GM12878 (cell line): ENCODE measurements around the gene AP1S1. TPM values are rescaled to one million over a fixed set of nuclear protein-coding genes. Genes with fewer than 3 reads are reported as not detected.

Source experiments
- ATAC-seq: fragments of 200-7000 bp; cut with Tn5 transposase; 3 replicates; pipeline ENCODE4 v1.9.1; 2020; ENCODE audit warnings: mild to moderate bottlenecking, moderate library complexity
- BruUV-seq: library from RNA; stranded (reverse); fragments of 400-500 nt; replicated peaks from 2 replicates; lab custom pipeline; 2021; lab: Mats Ljungman, UMichigan
- CTCF ChIA-PET: fragments of 300-600 bp; sonication (Branson Sonifier 250); formaldehyde crosslinking; extraction: SDS; loops from one replicate; lab custom pipeline; 2021; ENCODE audit warnings: inconsistent platforms; lab: Yijun Ruan, JAX
- POLR2A ChIA-PET: fragments of 350-600 bp; formaldehyde crosslinking; extraction: SDS; loops from one replicate; lab custom pipeline; 2021; ENCODE audit warnings: inconsistent platforms; lab: Charles Lee
- RAD21 ChIA-PET: fragments of 300-600 bp; sonication (Branson Sonifier 250); formaldehyde crosslinking; loops from one replicate; lab custom pipeline; 2023; ENCODE audit warnings: antibody characterized with exemption; ENCODE audit not compliant: unreplicated experiment; lab: Charles Lee
- SMC1A ChIA-PET: fragments of 300-600 bp; sonication (Branson Sonifier 250); formaldehyde crosslinking; loops from one replicate; lab custom pipeline; 2023; ENCODE audit not compliant: unreplicated experiment, uncharacterized antibody; lab: Charles Lee
- DNase-seq: peaks from one replicate; pipeline ENCODE4 v3.0.0-alpha.2; 2011; ENCODE audit warnings: low read depth, low spot score
- FAIRE-seq: peaks from 3 replicates; lab custom pipeline; 2011; peaks lifted over from hg19 to GRCh38; lab: Jason Lieb, UNC
- H2AFZ ChIP-seq: 2 replicates; pipeline ENCODE4 v1.6.0; 2011; ENCODE audit warnings: low read depth, low read length, control low read depth; ENCODE audit not compliant: control insufficient read depth
- H3K27ac ChIP-seq: 2 replicates; pipeline ENCODE4 v1.5.1; 2011; ENCODE audit warnings: control low read depth; ENCODE audit not compliant: control insufficient read depth, insufficient read depth
- H3K27me3 ChIP-seq, 2 experiments: replicated peaks in 1 of 2; 2 replicates each; pipeline versions ENCODE4 v1.6.0 to v1.6.1; 2011; ENCODE audit warnings: low read length in 1 of 2; ENCODE audit not compliant: control insufficient read depth in 2 of 2, insufficient read depth in 2 of 2
- H3K36me3 ChIP-seq, 2 experiments: 2 replicates each; pipeline ENCODE4 v1.5.1; 2011; ENCODE audit warnings: low read length in 1 of 2; ENCODE audit not compliant: control insufficient read depth in 2 of 2, insufficient read depth in 2 of 2
- H3K4me1 ChIP-seq: 2 replicates; pipeline ENCODE4 v1.6.1; 2011; ENCODE audit warnings: mild to moderate bottlenecking, low read length, moderate library complexity, mixed read lengths; ENCODE audit not compliant: control insufficient read depth, insufficient read depth
- H3K4me2 ChIP-seq: 2 replicates; pipeline ENCODE4 v1.6.0; 2011; ENCODE audit warnings: control low read depth; ENCODE audit not compliant: control insufficient read depth, insufficient read depth
- H3K4me3 ChIP-seq: fragments of 200-600 bp; sonication (generic); 2 replicates; pipeline ENCODE4 v1.5.1; 2016
- H3K79me2 ChIP-seq: 2 replicates; pipeline ENCODE4 v1.6.0; 2011; ENCODE audit warnings: low read length; ENCODE audit not compliant: control insufficient read depth, insufficient read depth
- H3K9ac ChIP-seq: 2 replicates; pipeline ENCODE4 v1.8.0; 2011; ENCODE audit warnings: low read length, control low read depth, mixed read lengths; ENCODE audit not compliant: control insufficient read depth, insufficient read depth
- H3K9me3 ChIP-seq: replicated peaks from 3 replicates; pipeline ENCODE4 v1.5.1; 2011; ENCODE audit warnings: mild to moderate bottlenecking, low read length; ENCODE audit not compliant: control insufficient read depth, insufficient read depth
- H4K20me1 ChIP-seq: 2 replicates; pipeline ENCODE4 v1.6.0; 2011; ENCODE audit not compliant: control insufficient read depth, insufficient read depth
- ATF7 ChIP-seq: fragments of 450-650 bp; IDR thresholded peaks from 2 replicates; pipeline ENCODE4 v1.6.1; 2016; ENCODE audit warnings: low read depth, mild to moderate bottlenecking
- CREB1 ChIP-seq: IDR thresholded peaks from 2 replicates; pipeline ENCODE4 v1.6.1; 2012; ENCODE audit warnings: low read depth, mild to moderate bottlenecking, inconsistent platforms
- CUX1 ChIP-seq: IDR thresholded peaks from 2 replicates; pipeline ENCODE4 v1.6.1; 2012; ENCODE audit warnings: improper control_type of control experiment, low read depth, low read length; ENCODE audit not compliant: insufficient replicate concordance
- EED ChIP-seq: sonication (generic); IDR thresholded peaks from 2 replicates; pipeline ENCODE4 v1.6.1; 2016; ENCODE audit warnings: antibody characterized with exemption, low read depth
- EGR1 ChIP-seq, 2 experiments: IDR thresholded peaks; 1 replicate in 1 of 2; 2 replicates in 1 of 2; pipeline ENCODE4 v1.6.1; 2011 to 2012; ENCODE audit warnings: low read depth in 2 of 2, low read length in 2 of 2, borderline replicate concordance in 1 of 2, mild to moderate bottlenecking in 1 of 2, moderate library complexity in 1 of 2
- GATAD2B ChIP-seq: fragments of 450-650 bp; conservative IDR thresholded peaks from 2 replicates; pipeline ENCODE4 v1.6.1; 2017; ENCODE audit warnings: low read depth, mild to moderate bottlenecking, moderate library complexity
- HCFC1 ChIP-seq: fragments of 150-350 bp; IDR thresholded peaks from 2 replicates; pipeline ENCODE4 v1.6.1; 2014; ENCODE audit warnings: low read length
- HDGF ChIP-seq: fragments of 450-650 bp; IDR thresholded peaks from 2 replicates; pipeline ENCODE4 v1.6.1; 2016; ENCODE audit warnings: antibody characterized with exemption
- IKZF2 ChIP-seq, 2 experiments: fragments of 450-650 bp; IDR thresholded peaks; 2 replicates each; pipeline ENCODE4 v1.6.1; 2017; ENCODE audit warnings: mild to moderate bottlenecking in 2 of 2, moderate library complexity in 2 of 2
- SMARCA5 ChIP-seq: fragments of 450-650 bp; IDR thresholded peaks from 2 replicates; pipeline ENCODE4 v1.6.1; 2017; ENCODE audit warnings: mild to moderate bottlenecking
- SMC3 ChIP-seq: IDR thresholded peaks from 2 replicates; pipeline ENCODE4 v1.6.1; 2011; ENCODE audit warnings: low read length, improper control_type of control experiment, borderline replicate concordance
- TCF12 ChIP-seq: IDR thresholded peaks from 2 replicates; pipeline ENCODE4 v1.6.1; 2011; ENCODE audit warnings: low read depth, mild to moderate bottlenecking, low read length
- WGBS: methylation state at CpG from one replicate; pipeline ENCODE4 v1.1.6; 2016; ENCODE audit warnings: low lambda C conversion rate; ENCODE audit not compliant: insufficient replicate concordance, insufficient coverage; ENCODE audit errors: missing lambda C conversion rate; 5-methylcytosine and 5-hydroxymethylcytosine counted together
- in situ Hi-C: fragments of 300-500 bp; cut with MboI; formaldehyde crosslinking; loops from 9 replicates; pipeline ENCODE4 v1.14.3; 2018; ENCODE audit warnings: mixed read lengths
- intact Hi-C: fragments of 100-400 bp; cut with micrococcal nuclease; formaldehyde crosslinking; loops from one replicate; pipeline ENCODE4 v1.14.2; 2022; ENCODE audit not compliant: unreplicated experiment
- polyA plus RNA-seq, 11 experiments: library from polyadenylated mRNA; depleted of rRNA in 4 of 11; unstranded in 6 of 11; stranded (reverse) in 5 of 11; fragments of >200 nt; fragmentation: Nextera tagmentation in 4 of 11; fragmentation: Illumina TruSeq in 1 of 11; extraction: Ambion mirVana in 4 of 11; extraction: Trizol in 1 of 11; gene quantifications; 1 replicate in 1 of 11; 2 replicates in 10 of 11; pipeline versions ENCODE4 v1.2.1 to v1.2.3, GENCODE V29; 2011 to 2016; ENCODE audit warnings: inconsistent platforms in 2 of 11, missing spikeins in 2 of 11, low read depth in 1 of 11
- total RNA-seq, 4 experiments: library from RNA; depleted of rRNA in 3 of 4; stranded (reverse); fragments of >200 nt in 3 of 4; fragmentation: Illumina TruSeq in 1 of 4; extraction: Trizol in 1 of 4; gene quantifications; 2 replicates each; pipeline versions ENCODE4 v1.2.1 to v1.2.3, GENCODE V29; 2013 to 2021

Gene AP1S1
- total and polyA plus RNA-seq, 10 of the 15 experiments (the other 5 are each of a cell fraction or from before 2014, with no cell fraction given): 2.5 to 121 (median 54.9) TPM

DNA sequence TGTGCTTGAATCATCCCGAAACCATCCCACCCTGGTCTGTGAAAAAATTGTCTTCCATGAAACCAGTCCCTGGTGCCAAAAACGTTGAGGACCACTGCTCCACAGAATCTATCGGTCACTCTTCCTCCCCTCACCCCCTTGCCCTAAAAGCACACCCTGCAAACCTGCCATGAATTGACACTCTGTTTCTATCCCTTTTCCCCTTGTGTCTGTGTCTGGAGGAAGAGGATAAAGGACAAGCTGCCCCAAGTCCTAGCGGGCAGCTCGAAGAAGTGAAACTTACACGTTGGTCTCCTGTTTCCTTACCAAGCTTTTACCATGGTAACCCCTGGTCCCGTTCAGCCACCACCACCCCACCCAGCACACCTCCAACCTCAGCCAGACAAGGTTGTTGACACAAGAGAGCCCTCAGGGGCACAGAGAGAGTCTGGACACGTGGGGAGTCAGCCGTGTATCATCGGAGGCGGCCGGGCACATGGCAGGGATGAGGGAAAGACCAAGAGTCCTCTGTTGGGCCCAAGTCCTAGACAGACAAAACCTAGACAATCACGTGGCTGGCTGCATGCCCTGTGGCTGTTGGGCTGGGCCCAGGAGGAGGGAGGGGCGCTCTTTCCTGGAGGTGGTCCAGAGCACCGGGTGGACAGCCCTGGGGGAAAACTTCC is 28.2 kb upstream of the AP1S1 start (continued):
- no peak for TF ChIP-seq CUX1

DNA sequence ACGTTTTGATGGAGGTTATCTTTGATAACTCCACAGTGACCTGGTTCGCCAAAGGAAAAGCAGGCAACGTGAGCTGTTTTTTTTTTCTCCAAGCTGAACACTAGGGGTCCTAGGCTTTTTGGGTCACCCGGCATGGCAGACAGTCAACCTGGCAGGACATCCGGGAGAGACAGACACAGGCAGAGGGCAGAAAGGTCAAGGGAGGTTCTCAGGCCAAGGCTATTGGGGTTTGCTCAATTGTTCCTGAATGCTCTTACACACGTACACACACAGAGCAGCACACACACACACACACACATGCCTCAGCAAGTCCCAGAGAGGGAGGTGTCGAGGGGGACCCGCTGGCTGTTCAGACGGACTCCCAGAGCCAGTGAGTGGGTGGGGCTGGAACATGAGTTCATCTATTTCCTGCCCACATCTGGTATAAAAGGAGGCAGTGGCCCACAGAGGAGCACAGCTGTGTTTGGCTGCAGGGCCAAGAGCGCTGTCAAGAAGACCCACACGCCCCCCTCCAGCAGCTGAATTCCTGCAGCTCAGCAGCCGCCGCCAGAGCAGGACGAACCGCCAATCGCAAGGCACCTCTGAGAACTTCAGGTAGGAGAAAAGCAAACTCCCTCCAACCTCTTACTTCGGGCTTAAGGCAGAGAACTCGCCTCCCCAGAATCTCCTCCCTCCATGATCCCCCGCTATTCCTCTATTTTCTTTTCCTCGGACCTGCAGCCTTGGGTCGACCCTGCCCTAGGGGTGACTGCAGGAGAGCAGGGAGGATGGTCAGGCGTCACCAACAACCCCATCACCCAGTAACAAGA is 27.4 kb upstream of the AP1S1 start, which contains the start of gene SERPINE1:
Gene SERPINE1 (plus strand): TSS at position 454 of the 809 bp plus-strand sequence. CDS start 1,290 bp downstream, outside the sequence.
- Histone ChIP-seq H3K4me1 (peaks cover 25% of the 10 kb centered on the region), H2AFZ (peak within 1 kb of the TSS; percentile 51), H3K9me3 (no peaks in the 10 kb centered on the region), H4K20me1 (no peaks in the 10 kb centered on the region), H3K79me2 (no peaks in the 10 kb centered on the region), H3K9ac (no peak within 1 kb of the TSS), H3K4me2 (peak within 1 kb of the TSS; percentile 90), H3K4me3 (no peak within 1 kb of the TSS; the same call in 1 of the 2 replicates), H3K27ac (no peak within 1 kb of the TSS), H3K36me3 (no peaks in the 10 kb centered on the region), H3K27me3 (no peaks in the 10 kb centered on the region; a peak in 1 of 4 replicates)
- WGBS: 20% methylated on average over 22 of the region's 22 CpGs
- intact Hi-C loops: no loop called here
- RAD21 ChIA-PET: interaction anchor here (0.7 to 2.6 kb wide), 4 partner anchors 11 to 252 kb away, joined by 3 to 11 read pairs (median 6); partner anchors contain the start of genes SRRT and TRIM56
- no TSS peak for BruUV-seq
- CTCF ChIA-PET: interaction anchor here (0.6 to 4.0 kb wide), 13 partner anchors 8 to 156 kb away, joined by 3 to 31 read pairs (median 4); partner anchors contain the start of gene TRIM56
- FAIRE-seq (peak; percentile 54), ATAC-seq (peak; percentile 79), DNase-seq (peak; percentile 47)
- POLR2A ChIA-PET: interaction anchor here (0.6 to 1.4 kb wide), 6 partner anchors 12 to 260 kb away, joined by 3 to 6 read pairs (median 4); partner anchors contain the start of genes TRIM56, TRIP6 and UFSP1
- in situ Hi-C loops: no loop called here
- SMC1A ChIA-PET: interaction anchor here (1.0 to 2.0 kb wide), 6 partner anchors 13 to 91 kb away, joined by 3 to 6 read pairs (median 3); partner anchors contain the start of genes VGF and ZNHIT1
- TF ChIP-seq SMARCA5 (0 out of 2 replicates have a peak, but pooled peaks have one; percentile 30), CREB1 (0 out of 2 replicates have a peak, but pooled peaks have one; percentile 27), EED (no peak), HCFC1 (no peak), GATAD2B (0 out of 2 replicates have a peak, but pooled peaks have one; percentile 22), ATF7 (peak; percentile 54; the same call in 1 of the 2 replicates), IKZF2 (IDR thresholded peaks at IDR 0.05) (peak in 1 of 2 experiments; percentile 15; a peak in 2 of 4 replicates), TCF12 (0 out of 2 replicates have a peak, but pooled peaks have one; percentile 54), SMC3 (no peak), HDGF (0 out of 2 replicates have a peak, but pooled peaks have one; percentile 15), EGR1 (IDR thresholded peaks at IDR 0.05; ENCODE audit: borderline replicate concordance in 1 of 2, low read depth in 2 of 2, low read length in 2 of 2) (peak in 1 of 2 experiments; percentile 73; a peak in 1 of 3 replicates)
